Stomach (tissue), 4 donors: ENCODE results near the gene CEP295NL.

Experiments
- EP300 ChIP-seq: sonication (generic); formaldehyde crosslinking; IDR thresholded peaks from one replicate; pipeline ENCODE4 v1.6.1; 2017; ENCODE audit warnings: antibody characterized with exemption
- POLR2AphosphoS5 ChIP-seq, 3 donors: sonication (generic); formaldehyde crosslinking; IDR thresholded peaks; one replicate each; pipeline ENCODE4 v1.6.1; 2016; ENCODE audit warnings: antibody characterized with exemption in 3 of 3
- TF ChIP-seq, protein P1 (sequence below), 7 experiments: fragments of 450-650 bp in 4 of 7; fragments of 200-600 bp in 3 of 7; sonication (generic) in 3 of 7; IDR thresholded peaks; one replicate each; pipeline ENCODE4 v1.5.1; 2016 to 2019; ENCODE audit warnings: antibody characterized with exemption in 7 of 7, control low read depth in 2 of 7, mild to moderate bottlenecking in 1 of 7

DNA sequence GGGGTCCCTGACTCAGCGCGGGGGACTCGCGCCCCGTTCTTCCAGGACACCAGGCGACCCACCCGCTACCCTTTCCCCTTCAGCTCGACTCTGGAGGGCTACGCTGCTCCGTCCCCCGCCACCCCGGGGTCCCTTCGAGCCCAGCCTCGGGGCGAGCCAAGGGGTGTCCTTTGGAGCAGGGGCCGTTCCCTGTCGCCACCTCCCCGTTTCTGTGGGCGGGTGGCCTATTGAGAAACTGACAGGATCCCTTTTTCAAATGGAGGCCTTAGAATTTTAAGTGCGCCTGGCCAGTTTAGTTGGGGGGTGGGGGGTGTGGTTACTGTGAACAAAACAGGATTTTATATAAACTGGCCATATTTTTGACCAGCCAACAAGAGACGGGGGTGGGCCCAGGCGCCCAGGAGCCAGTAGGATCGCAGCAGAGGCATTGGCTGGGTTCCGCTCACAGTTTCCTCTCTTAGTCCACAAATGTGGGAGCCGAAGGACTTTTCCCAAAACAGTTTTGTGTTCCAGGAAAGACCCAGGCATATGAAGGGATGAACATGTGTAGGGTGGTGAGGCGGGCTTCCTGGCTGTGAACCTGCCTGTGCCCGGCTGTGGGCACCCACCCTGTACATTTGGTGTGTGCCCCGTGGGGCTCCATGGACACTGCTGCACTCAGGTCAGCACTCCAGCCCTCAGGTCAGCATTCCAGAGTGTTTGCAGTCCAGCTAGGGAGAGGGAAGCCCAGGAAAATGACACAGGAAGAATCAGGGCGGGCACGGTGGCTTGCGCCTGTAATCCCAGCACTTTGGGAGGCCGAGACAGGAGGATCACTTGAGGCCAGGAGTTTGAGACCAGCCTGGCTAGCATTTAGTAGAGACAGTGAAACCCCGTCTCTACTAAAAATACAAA is 22.9 kb upstream of the CEP295NL start:
- TF ChIP-seq EP300, result no peak
- TF ChIP-seq, protein P1, sequence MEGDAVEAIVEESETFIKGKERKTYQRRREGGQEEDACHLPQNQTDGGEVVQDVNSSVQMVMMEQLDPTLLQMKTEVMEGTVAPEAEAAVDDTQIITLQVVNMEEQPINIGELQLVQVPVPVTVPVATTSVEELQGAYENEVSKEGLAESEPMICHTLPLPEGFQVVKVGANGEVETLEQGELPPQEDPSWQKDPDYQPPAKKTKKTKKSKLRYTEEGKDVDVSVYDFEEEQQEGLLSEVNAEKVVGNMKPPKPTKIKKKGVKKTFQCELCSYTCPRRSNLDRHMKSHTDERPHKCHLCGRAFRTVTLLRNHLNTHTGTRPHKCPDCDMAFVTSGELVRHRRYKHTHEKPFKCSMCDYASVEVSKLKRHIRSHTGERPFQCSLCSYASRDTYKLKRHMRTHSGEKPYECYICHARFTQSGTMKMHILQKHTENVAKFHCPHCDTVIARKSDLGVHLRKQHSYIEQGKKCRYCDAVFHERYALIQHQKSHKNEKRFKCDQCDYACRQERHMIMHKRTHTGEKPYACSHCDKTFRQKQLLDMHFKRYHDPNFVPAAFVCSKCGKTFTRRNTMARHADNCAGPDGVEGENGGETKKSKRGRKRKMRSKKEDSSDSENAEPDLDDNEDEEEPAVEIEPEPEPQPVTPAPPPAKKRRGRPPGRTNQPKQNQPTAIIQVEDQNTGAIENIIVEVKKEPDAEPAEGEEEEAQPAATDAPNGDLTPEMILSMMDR (IDR thresholded peaks at IDR 0.05), result no peak
- TF ChIP-seq POLR2AphosphoS5 (IDR thresholded peaks at IDR 0.05), result peak in 1 of 3 donors; percentile 8
